GM18907 (cell line): ENCODE data around the gene PLPPR3.
"Not testable (repeated sequence)": the region's sequence is repeated elsewhere in the genome, so short reads cannot be mapped to it uniquely, and the experiment has no call there.

Experiments
- ATAC-seq: cut with Tn5 transposase; IDR thresholded peaks from one replicate; pipeline ENCODE4 v1.9.1; 2021; ENCODE audit warnings: mild to moderate bottlenecking, moderate library complexity; ENCODE audit not compliant: unreplicated experiment

The PLPPR3 gene

DNA sequence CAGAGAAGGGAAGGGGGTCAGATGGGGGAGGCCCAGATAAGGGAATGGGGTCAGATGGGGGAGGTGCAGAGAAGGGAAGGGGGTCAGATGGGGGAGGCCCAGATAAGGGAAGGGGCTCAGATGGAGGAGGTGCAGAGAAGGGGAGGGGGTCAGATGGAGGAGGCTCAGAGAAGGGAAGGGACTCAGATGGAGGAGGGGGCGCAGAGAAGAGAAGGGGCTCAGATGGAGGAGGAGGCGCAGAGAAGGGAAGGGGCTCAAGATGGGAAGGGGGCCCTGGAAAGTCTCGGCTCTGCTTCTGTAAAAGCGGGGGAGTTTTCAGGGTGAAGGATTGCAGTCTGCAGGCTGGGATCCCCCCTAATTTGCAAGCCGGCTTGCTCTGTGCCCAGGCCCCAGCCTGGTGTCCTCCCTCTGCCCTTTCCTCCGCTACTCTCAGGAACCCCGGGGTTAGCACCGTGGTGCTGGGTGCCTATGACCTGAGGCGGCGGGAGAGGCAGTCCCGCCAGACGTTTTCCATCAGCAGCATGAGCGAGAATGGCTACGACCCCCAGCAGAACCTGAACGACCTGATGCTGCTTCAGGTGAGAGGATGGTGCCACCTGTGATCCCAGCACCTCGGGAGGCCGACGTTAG, 7.5 kb upstream of the PLPPR3 start:
- no peak for ATAC-seq

DNA sequence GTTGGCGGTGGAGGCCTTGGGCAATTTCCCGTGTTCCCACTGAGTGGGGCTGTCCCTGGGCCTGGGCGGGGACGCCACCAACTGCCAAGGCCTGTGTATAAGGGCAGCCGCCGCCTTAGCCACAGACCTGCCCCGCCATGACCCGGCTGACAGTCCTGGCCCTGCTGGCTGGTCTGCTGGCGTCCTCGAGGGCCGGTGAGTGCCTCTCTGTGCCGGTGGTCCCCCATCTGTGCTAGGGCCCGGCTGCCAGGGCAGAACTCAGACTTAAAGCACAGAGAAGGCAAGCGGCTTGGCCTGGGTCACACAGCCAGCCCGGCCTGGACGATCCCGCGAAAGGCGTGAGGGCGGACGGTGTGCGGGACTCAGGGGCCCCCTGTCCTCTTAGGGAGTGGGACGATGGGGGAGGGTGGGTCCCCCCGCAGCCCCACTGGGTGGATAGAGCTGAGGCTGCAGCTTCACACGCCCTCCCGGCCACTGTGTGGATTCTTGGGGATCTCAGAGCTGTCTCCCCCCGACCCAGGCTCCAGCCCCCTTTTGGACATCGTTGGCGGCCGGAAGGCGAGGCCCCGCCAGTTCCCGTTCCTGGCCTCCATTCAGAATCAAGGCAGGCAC, 6.1 kb upstream of the PLPPR3 start, which contains the start of gene AZU1:
Gene AZU1, plus strand, starts transcription at position 128 of the 612 bp plus-strand sequence. Its CDS starts 10 bp downstream, at position 138.
- no peak for ATAC-seq

GRCh38 chr19:827314-827709, 5.6 kb upstream of the PLPPR3 start:
- ATAC-seq: no peak

GRCh38 chr19:825897-826644, 4.3 kb upstream of the PLPPR3 start:
- ATAC-seq: no peak

GRCh38 chr19:824885-825284, 3.1 kb upstream of the PLPPR3 start:
- ATAC-seq: no peak

DNA sequence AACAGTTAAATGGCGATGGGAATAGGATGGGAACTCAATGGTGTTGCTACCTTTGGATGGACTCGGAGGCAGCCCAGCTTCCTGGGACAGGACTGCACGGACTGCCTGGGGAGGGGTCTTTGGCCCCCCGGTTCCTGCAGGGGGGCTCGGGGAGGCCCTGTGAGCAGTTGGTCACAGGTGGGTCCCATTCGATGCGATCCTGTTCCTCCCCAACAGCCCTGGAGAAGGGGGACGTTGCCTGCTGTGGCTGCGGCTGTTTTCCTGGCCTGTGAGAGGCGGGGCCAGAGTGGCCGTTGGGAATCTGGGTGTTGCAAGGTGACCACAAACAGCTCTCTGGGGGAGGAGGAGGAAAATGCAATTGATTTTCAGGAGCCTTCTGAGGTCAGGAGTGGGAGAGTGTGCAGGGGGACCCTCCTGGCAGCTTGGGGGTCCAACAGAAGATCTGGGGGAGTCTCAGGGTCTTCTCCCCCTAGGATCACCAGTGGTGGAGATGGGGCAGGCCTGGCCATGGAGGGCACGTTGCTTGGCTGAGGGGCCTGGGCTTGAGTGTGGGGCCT, 1.9 kb upstream of the PLPPR3 start:
- ATAC-seq: no peak

DNA sequence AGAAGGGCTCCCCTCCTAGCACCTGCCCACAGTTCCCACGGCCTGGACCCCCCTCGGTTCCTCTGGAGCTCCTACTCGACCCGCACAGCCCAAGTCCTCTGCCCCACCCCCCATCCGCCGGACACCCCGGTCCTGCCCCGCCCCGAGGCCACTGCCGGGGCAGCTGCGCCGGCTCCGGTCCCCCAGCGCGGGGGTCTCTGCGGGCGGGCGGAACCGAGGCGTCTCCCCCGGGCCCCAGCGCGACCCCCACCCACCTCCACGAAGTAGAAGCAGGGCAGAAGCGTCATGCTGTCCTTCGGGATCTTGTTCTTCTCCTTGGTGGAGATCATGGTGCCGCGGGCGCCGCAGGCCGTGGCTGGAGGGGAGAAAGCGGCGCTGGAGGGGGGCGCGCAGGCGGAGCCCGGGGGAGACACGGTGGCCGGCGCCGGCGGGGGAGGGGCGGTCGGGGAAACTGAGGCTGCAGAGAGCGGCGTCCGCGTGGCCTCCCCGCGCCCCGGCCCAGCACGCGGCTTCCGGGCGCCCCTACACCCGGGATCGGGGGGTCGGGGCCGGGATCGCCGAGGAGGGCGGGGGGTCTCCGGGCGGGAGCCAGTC, 427 bp downstream of the PLPPR3 start:
- ATAC-seq: no peak

DNA sequence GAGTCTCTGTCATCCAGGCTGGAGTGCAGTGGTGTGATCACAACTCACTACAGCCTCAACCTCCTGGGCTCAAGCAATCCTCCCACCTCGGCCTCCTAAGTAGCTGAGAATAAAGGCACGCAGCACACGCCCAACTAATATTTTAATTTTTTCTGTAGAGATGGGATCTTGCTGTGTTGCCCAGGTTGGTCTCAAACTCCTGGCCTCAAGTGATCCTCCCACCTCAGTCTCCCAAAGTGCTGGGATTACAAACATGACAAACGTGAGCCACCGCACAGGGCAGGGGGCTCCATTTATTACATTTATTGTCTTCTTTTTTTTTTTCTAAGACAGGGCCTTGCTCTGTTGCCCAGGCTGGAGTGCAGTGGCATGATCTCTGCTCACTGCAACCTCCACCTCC, 1.5 kb downstream of the PLPPR3 start:
- not testable (repeated sequence) for ATAC-seq

GRCh38 chr19:816500-816857, 5.3 kb downstream of the PLPPR3 start:
- no peak for ATAC-seq

DNA sequence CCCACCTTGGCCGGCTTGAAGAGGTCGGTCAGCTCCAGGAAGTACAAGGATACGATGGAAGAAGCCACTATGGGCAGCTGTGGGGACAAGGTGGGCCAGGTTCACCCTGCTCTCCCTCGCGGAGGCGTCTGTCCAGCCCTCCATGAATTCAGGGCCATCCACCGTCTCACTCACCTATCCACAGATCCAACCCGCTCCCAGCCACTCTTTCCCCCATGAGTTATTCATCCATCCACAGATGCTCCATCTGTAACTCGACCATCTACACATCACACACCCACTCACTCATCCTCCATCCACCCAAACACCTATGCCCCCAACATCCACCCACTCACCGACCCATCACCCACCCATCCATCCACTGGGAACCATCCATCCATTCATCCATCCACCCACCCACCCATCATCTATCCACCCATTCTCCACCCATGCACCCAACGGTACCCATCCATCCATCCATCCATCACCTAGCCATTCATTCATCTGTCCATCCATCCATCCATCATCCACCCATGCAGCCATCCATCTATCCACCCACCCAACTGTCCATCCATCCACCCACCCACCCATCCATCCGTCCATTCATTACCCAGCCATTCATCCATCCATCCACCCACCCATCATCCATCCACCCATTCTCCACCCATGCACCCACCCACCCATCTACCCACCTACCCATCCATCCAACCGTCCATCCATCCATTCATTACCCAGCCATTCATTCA, 5.8 kb downstream of the PLPPR3 start:
- no peak for ATAC-seq

GRCh38 chr19:815079-815774, 6.5 kb downstream of the PLPPR3 start:
- no peak for ATAC-seq

GRCh38 chr19:814152-815078, 7.3 kb downstream of the PLPPR3 start:
- no peak for ATAC-seq

DNA sequence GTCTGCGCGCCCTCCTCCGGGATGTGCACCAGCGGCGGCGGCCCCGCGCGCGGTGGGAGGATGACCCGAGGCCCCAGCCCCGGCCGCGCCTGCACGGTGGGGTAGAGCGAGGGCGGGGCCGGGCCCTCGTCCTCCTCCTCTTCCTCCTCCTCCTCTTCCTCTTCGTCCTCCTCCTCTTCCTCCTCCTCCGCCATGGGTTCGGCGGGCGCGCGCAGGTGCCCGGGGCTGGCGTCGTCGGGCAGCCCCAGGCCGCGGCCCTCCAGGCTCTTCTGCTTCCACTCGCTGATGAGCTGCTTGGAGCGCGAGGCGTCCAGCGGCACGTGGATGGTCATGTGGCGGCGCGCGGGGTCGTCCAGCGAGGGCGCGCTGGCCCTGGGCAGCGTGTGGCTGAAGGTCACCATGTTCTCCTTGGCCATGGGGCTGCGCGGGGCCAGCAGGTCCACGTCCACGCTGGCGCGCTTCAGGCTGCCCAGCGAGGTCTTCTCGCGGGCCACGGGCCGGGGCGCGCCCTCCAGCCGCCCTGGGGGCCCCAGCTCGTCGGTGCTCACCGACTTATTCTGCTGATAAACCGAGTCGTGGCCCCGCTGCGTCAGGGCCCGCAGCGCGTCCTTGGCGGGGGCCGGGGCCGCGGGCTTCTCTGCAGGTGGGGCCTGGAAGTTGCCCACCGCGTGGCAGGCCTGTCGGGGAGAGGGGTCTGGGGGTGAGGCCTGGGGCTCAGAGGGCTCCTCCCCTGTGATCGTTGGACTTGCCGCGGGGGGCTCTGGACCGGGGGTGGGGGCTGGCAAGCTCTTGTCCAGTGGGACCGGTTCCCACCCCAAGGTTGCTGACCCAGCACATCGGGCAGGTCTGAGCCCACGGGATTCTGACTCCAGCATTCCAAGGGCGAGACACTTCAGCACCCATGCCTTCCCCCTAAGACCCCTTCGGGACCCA, 8.3 kb downstream of the PLPPR3 start:
- ATAC-seq: no peak

DNA sequence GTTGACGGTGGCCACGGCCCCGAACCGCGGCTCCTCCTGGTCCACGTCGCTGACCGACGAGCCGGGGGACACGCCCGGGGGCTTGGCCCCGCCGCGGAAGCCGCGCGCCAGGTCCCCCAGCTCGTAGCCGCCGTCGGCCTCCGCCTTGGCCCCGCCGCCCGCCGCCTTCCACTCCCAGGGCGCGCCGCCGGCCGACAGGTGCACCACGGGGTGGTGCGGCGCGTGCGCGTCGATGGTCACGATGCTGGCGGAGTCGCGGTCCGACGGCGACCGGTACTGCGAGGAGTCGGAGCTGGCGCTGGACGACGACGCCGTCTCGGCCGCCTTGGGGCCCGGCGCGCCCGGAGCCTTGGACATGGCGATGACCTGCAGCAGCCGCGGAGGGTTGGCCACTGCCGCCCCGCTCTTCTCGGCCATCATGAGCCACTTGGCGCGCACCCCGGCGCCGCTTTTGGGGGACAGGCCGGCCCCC, 9.0 kb downstream of the PLPPR3 start:
- ATAC-seq: no peak

DNA sequence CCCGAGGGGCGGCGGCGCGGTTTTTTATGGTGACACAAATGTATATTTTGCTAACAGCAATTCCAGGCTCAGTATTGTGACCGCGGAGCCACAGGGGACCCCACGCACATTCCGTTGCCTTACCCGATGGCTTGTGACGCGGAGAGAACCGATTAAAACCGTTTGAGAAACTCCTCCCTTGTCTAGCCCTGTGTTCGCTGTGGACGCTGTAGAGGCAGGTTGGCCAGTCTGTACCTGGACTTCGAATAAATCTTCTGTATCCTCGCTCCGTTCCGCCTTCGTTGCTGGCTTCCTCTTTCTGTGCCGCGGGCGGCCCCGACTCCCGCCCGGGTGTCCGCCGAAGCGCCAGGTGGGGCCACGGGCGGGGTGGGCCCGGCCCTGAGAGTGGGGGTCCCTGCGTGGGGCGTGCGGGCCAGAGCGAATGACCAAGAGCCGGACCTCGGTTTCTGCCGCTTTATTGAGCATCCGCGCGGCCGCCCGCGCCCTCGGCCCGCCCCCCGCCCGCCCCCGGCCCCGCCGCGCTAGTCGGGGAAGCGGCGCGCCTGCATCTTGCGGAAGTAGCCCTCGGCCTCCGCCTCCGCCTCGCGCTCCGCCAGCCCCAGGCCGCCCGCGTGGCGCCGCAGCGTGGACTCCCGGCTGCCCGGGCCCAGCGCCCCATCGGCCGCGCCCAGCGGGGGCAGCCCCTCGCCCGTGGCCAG, 9.6 kb downstream of the PLPPR3 start:
- no peak for ATAC-seq

GRCh38 chr19:811506-812048, 10.2 kb downstream of the PLPPR3 start:
- ATAC-seq: no peak

- ATAC-seq: no peak
These were observed 10.8 kb downstream of the PLPPR3 start for GRCh38 chr19:810883-811489.
